ENCODE data around the gene LCN12. TPM values are rescaled to one million over a fixed set of nuclear protein-coding genes. Genes with fewer than 3 reads are reported as not detected.

LCN12 gene
- total RNA-seq, 4 donors from 2014 or later: not detected

GRCh38 chr9:136994888-136995230 lies 42.8 kb downstream of the LCN12 start:
- peak overlapping the region in 1 of 4 donors; percentile 10 for H3K4me3 ChIP-seq
- TF ChIP-seq EP300 (IDR thresholded peaks at IDR 0.05) (no peak), CTCF (IDR thresholded peaks at IDR 0.05) (no peak), POLR2AphosphoS5 (IDR thresholded peaks at IDR 0.05) (no peak), POLR2A (IDR thresholded peaks at IDR 0.05; ENCODE audit: low read depth) (no peak)
- H3K27ac ChIP-seq (replicated peaks in 1 of 4): no peak overlapping the region
- no peak for DNase-seq (ENCODE audit: extremely low spot score)
- intact Hi-C loops (cut with DNase I): loop anchor here (5.0 kb wide), 1 partner anchor 48 kb away; the partner anchor contains the start of gene C8G
- H3K27me3 ChIP-seq: peaks cover 0 to 60% (median 14%) of the 10 kb centered on the region in 4 donors
- H3K4me1 ChIP-seq: peaks cover 32 to 57% (median 48%) of the 10 kb centered on the region in 4 donors
- no peaks in the 10 kb centered on the region for H3K9me3 ChIP-seq
- H3K36me3 ChIP-seq: peaks cover 4 to 18% (median 14%) of the 10 kb centered on the region in 4 donors
- WGBS: no CpG with 5 or more reads among the region's 40 CpGs

- TF ChIP-seq CTCF (IDR thresholded peaks at IDR 0.05) (no peak), EP300 (IDR thresholded peaks at IDR 0.05) (no peak), POLR2A (IDR thresholded peaks at IDR 0.05; ENCODE audit: low read depth) (no peak), POLR2AphosphoS5 (IDR thresholded peaks at IDR 0.05) (no peak)
Measured at GRCh38 chr9:136995362-136995761, 43.3 kb downstream of the LCN12 start.

DNA sequence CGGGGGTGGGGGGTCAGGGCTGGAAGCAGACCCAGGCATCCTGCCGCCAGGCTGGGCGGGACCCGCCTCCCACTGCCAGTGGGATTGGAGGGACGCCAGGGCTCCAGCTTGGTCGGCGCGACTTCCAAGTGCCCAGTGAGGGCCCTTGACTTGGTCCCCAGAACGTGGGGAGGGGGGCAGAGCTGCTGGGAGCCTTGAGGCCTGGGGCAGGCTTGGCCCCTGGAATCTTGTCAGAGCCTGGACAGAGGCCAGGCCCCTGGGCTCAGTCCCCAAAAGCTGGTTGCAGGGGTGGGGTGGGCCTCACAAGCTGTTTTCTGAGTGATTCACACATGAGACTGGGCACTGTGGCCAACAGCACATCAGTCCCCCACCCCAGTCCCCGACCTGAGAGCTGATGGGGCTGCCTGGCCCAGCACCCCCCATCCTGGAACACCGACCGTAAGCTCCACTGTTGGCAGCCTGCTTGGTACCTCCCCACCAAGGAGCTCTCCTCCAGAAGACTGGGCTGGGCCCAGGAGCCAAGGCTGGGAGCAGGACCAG lies 43.8 kb downstream of the LCN12 start:
- Histone ChIP-seq H3K4me1 (peaks cover 32 to 57% (median 48%) of the 10 kb centered on the region in 4 donors), H3K27ac (replicated peaks in 1 of 4) (no peak overlapping the region), H3K36me3 (peaks cover 4 to 18% (median 14%) of the 10 kb centered on the region in 4 donors), H3K4me3 (peak overlapping the region in 3 of 4 donors; percentile 10 to 38 (median 12)), H3K27me3 (peaks cover 0 to 60% (median 14%) of the 10 kb centered on the region in 4 donors), H3K9me3 (no peaks in the 10 kb centered on the region)
- intact Hi-C loops (cut with DNase I): no loop called here
- 22% methylated on average over 6 of the region's 12 CpGs for WGBS
- TF ChIP-seq POLR2A (IDR thresholded peaks at IDR 0.05; ENCODE audit: low read depth) (no peak), EP300 (IDR thresholded peaks at IDR 0.05) (no peak), POLR2AphosphoS5 (IDR thresholded peaks at IDR 0.05) (no peak), CTCF (IDR thresholded peaks at IDR 0.05) (no peak)
- DNase-seq (ENCODE audit: extremely low spot score): no peak

More at GRCh38 chr9:136995362-136995761, 43.3 kb downstream of the LCN12 start:
- H3K4me3 ChIP-seq: peak overlapping the region in 3 of 4 donors; percentile 4 to 38 (median 10)
- H3K9me3 ChIP-seq: no peaks in the 10 kb centered on the region
- peaks cover 32 to 57% (median 48%) of the 10 kb centered on the region in 4 donors for H3K4me1 ChIP-seq
- H3K27ac ChIP-seq (replicated peaks in 1 of 4): no peak overlapping the region
- peaks cover 0 to 60% (median 14%) of the 10 kb centered on the region in 4 donors for H3K27me3 ChIP-seq
- intact Hi-C loops (cut with DNase I): no loop called here
- DNase-seq (ENCODE audit: extremely low spot score): no peak
- H3K36me3 ChIP-seq: peaks cover 4 to 18% (median 14%) of the 10 kb centered on the region in 4 donors
- 40% methylated on average over 20 of the region's 30 CpGs for WGBS

DNA sequence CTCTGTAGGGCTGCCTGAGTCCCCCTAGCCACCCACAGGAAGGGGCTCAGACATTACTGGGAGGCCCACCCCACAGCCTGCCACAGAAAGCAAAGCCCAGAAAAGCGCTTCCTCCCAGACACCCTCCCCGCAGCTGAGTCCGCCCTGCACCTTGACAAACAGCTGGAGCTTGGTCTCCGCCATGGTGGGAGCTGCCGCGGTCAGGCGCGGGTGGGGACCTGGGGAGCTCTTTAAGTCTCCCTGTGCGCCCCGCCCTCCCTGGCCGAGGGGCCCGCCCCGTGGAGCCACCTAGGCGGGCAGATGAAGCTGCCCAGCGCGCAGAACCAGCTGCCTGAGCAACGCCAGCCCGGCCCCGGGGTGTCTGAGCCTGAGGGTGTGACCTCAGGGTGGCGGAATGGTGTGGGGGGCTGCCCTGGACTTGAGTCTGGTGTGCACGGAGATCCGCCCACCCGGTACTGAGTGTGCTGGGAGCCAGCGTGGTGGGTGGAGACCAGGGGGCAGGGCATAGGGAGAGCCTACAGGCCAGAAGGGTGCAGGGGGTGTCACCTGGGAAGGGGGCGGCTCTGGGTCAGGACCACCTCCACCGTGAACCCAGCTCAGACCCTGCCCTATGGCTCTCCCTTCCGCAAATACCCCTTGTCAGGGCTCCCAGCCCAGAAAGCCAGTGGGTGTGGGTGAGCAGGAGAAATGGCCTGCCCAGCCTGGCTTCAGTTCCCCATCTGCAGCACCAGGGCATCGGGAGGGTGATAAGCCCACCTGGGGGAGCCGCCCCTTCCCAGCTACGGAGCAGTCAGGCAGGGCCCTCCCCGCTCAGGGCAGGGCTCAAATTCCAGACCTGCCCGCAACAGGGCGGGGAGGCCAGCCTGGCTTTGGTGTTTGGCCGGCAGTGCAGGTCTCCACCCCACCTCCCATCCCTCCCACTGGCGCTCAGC lies 44.6 kb downstream of the LCN12 start, which contains the start of gene CLIC3:
Gene CLIC3, minus strand, starts transcription at position 208 of the 932 bp plus-strand sequence. Its CDS starts 25 bp downstream, at position 183.
- no peaks in the 10 kb centered on the region for H3K9me3 ChIP-seq
- H3K27ac ChIP-seq (replicated peaks in 1 of 4): no peak within 1 kb of the TSS
- peaks cover 4 to 18% (median 14%) of the 10 kb centered on the region in 4 donors for H3K36me3 ChIP-seq
- peaks cover 0 to 60% (median 14%) of the 10 kb centered on the region in 4 donors for H3K27me3 ChIP-seq
- WGBS: 44% methylated on average over 10 of the region's 35 CpGs
- TF ChIP-seq CTCF (IDR thresholded peaks at IDR 0.05): no peak
- TF ChIP-seq EP300 (IDR thresholded peaks at IDR 0.05): no peak
- TF ChIP-seq POLR2A (IDR thresholded peaks at IDR 0.05; ENCODE audit: low read depth): no peak
- TF ChIP-seq POLR2AphosphoS5 (IDR thresholded peaks at IDR 0.05): no peak
- peak; percentile 93 for DNase-seq (ENCODE audit: extremely low spot score)
- intact Hi-C loops (cut with DNase I): no loop called here
- H3K4me3 ChIP-seq: peak within 1 kb of the TSS in 3 of 4 donors; percentile 12 to 38 (median 15)
- H3K4me1 ChIP-seq: peaks cover 27 to 53% (median 45%) of the 10 kb centered on the region in 4 donors
